Activated CD8-positive, alpha-beta memory T cell treated with anti-CD3 and anti-CD28 coated beads for 1 hour (primary cell): ENCODE measurements around the gene PRH1.

Experiments used
- DNase-seq, 2 donors: peaks; one replicate each; pipeline ENCODE4 v3.0.0-alpha.2; 2020; ENCODE audit warnings: low read depth in 1 of 2; ENCODE audit errors: extremely low read depth in 1 of 2

The PRH1 gene

DNA sequence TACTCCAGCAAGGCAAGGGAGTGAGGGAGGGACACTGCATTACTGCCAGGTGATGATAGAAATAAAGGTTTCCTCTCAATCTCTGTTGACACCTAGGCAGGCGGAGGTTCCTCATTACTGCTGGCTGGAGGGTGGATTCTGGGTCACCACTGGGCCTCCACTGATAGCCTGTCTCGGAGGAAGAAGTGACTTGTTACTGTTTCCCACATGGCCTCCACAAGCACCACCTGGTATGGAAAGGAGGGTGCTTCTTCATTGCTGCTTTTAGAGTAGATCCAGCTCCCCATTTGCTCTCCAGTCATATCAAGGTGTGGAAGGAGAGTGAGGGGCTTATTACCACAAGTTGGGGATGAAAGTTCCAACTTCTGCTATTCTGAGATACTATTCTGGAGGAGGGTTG is 41.2 kb downstream of the PRH1 start:
- no peak for DNase-seq

- DNase-seq: no peak
Measured at GRCh38 chr12:10838461-10838860, 45.6 kb downstream of the PRH1 start.
